Keratinocyte (primary cell): ENCODE measurements around the gene HSBP1L1. TPM values are rescaled to one million over a fixed set of nuclear protein-coding genes. Genes with fewer than 3 reads are reported as not detected.

ENCODE experiments used
- DNase-seq: peaks from one replicate; pipeline ENCODE4 v3.0.0-alpha.2; 2011; ENCODE audit warnings: low read depth, missing footprints, low spot score
- FAIRE-seq: peaks from 2 replicates; lab custom pipeline; 2011; peaks lifted over from hg19 to GRCh38; lab: Jason Lieb, UNC
- H2AFZ ChIP-seq: 2 replicates; pipeline ENCODE4 v1.6.0; 2012; ENCODE audit warnings: low read length, control low read depth, inconsistent platforms; ENCODE audit not compliant: control insufficient read depth
- H3K27ac ChIP-seq: 2 replicates; pipeline ENCODE4 v1.5.1; 2011; ENCODE audit warnings: low read length; ENCODE audit not compliant: control insufficient read depth, insufficient read depth
- H3K27me3 ChIP-seq: 3 replicates; pipeline ENCODE4 v1.6.0; 2011; ENCODE audit warnings: low read length; ENCODE audit not compliant: control insufficient read depth, insufficient read depth; ENCODE audit errors: extremely low read depth
- H3K36me3 ChIP-seq, 2 experiments: 2 replicates in 1 of 2; 3 replicates in 1 of 2; pipeline ENCODE4 v1.5.1; 2011; ENCODE audit warnings: low read length in 2 of 2, mild to moderate bottlenecking in 1 of 2; ENCODE audit not compliant: control insufficient read depth in 2 of 2, insufficient read depth in 2 of 2; ENCODE audit errors: extremely low read depth in 1 of 2
- H3K4me1 ChIP-seq: 3 replicates; pipeline ENCODE4 v1.5.1; 2011; ENCODE audit warnings: low read length; ENCODE audit not compliant: control insufficient read depth, insufficient read depth; ENCODE audit errors: extremely low read depth
- H3K4me2 ChIP-seq: 3 replicates; pipeline ENCODE4 v1.6.0; 2011; ENCODE audit warnings: low read depth, low read length; ENCODE audit not compliant: control insufficient read depth, insufficient read depth; ENCODE audit errors: extremely low read depth
- H3K4me3 ChIP-seq, 3 experiments: fragments of 200-600 bp in 1 of 3; sonication (generic) in 1 of 3; 2 replicates in 2 of 3; 3 replicates in 1 of 3; pipeline ENCODE4 v1.5.1; 2011 to 2016; ENCODE audit warnings: low read length in 3 of 3, mild to moderate bottlenecking in 3 of 3, control low read depth in 2 of 3, inconsistent platforms in 1 of 3, low read depth in 1 of 3, mixed read lengths in 1 of 3, mixed run types in 1 of 3, moderate library complexity in 1 of 3; ENCODE audit not compliant: control insufficient read depth in 2 of 3, insufficient read depth in 2 of 3; ENCODE audit errors: extremely low read depth in 1 of 3
- H3K79me2 ChIP-seq: 2 replicates; pipeline ENCODE4 v1.6.0; 2012; ENCODE audit warnings: low read length; ENCODE audit not compliant: control insufficient read depth, insufficient read depth
- H3K9ac ChIP-seq: 3 replicates; pipeline ENCODE4 v1.6.0; 2011; ENCODE audit warnings: low read length; ENCODE audit not compliant: control insufficient read depth, insufficient read depth; ENCODE audit errors: extremely low read depth
- H3K9me1 ChIP-seq: 3 replicates; pipeline ENCODE4 v1.6.0; 2011; ENCODE audit warnings: low read length; ENCODE audit not compliant: control insufficient read depth, insufficient read depth; ENCODE audit errors: extremely low read depth
- H3K9me3 ChIP-seq: 2 replicates; pipeline ENCODE4 v1.5.1; 2012; ENCODE audit warnings: low read depth, low read length; ENCODE audit not compliant: control insufficient read depth
- H4K20me1 ChIP-seq: 3 replicates; pipeline ENCODE4 v1.6.0; 2011; ENCODE audit warnings: low read length; ENCODE audit not compliant: control insufficient read depth, insufficient read depth; ENCODE audit errors: extremely low read depth
- CTCF ChIP-seq, 3 experiments: IDR thresholded peaks in 1 of 3; conservative IDR thresholded peaks in 1 of 3; optimal IDR thresholded peaks in 1 of 3; 2 replicates in 2 of 3; 3 replicates in 1 of 3; pipeline versions ENCODE3 to v1.5.1; 2011; ENCODE audit warnings: low read length in 3 of 3, mild to moderate bottlenecking in 3 of 3, moderate library complexity in 2 of 3, control low read depth in 1 of 3, inconsistent platforms in 1 of 3; ENCODE audit not compliant: insufficient read depth in 2 of 3; ENCODE audit errors: extremely low read depth in 1 of 3
- EZH2 ChIP-seq: IDR thresholded peaks from one replicate; pipeline ENCODE4 v1.6.1; 2012; ENCODE audit warnings: inconsistent platforms, mild to moderate bottlenecking, low read length, moderate library complexity
- dilution Hi-C: fragments of 300-500 bp; cut with MboI; formaldehyde crosslinking; loops from one replicate; pipeline ENCODE4 v1.7.0; 2020; ENCODE audit warnings: low sequenced_read_pairs; ENCODE audit not compliant: extremely low pct_ligation_motif_present
- polyA plus RNA-seq, 5 experiments: library from polyadenylated mRNA; depleted of rRNA in 3 of 5; stranded (reverse) in 3 of 5; stranded (forward) in 1 of 5; unstranded in 1 of 5; fragments of >200 nt; gene quantifications; 1 replicate in 1 of 5; 2 replicates in 3 of 5; 3 replicates in 1 of 5; pipeline versions ENCODE4 v1.2.1 to v1.2.3, GENCODE V29; 2011 to 2012; ENCODE audit warnings: missing spikeins in 2 of 5, low read depth in 1 of 5, low replicate concordance in 1 of 5

The HSBP1L1 gene
- polyA plus RNA-seq, 1 donor (not counting 4 experiments of a cell fraction or from before 2014, with no cell fraction given), result 49.6 TPM

- Histone ChIP-seq H3K9me3 (no peaks in the 10 kb centered on the region), H3K9ac (no peak overlapping the region), H4K20me1 (peaks cover 5% of the 10 kb centered on the region), H3K36me3 (peaks cover 19 to 20% of the 10 kb centered on the region in 2 experiments), H3K4me2 (no peak overlapping the region), H3K27me3 (no peaks in the 10 kb centered on the region), H2AFZ (no peak overlapping the region), H3K4me1 (peaks cover 11% of the 10 kb centered on the region), H3K9me1 (no peaks in the 10 kb centered on the region), H3K79me2 (peaks cover 86% of the 10 kb centered on the region), H3K27ac (no peak overlapping the region), H3K4me3 (no peak overlapping the region)
- dilution Hi-C loops, result no loop called here
- FAIRE-seq (no peak), DNase-seq (no peak)
- TF ChIP-seq EZH2 (no peak), CTCF (optimal IDR thresholded peaks at IDR 0.05 in 1 of 3, IDR thresholded peaks at IDR 0.05 in 1 of 3, conservative IDR thresholded peaks at IDR 0.05 in 1 of 3; ENCODE audit: extremely low read depth in 1 of 3, insufficient read depth in 2 of 3, low read length in 3 of 3) (no peak)
Observed at GRCh38 chr18:79942211-79942610, 22.2 kb upstream of the HSBP1L1 start.

GRCh38 chr18:79942786-79943607, 21.4 kb upstream of the HSBP1L1 start:
- Histone ChIP-seq H3K27ac (no peak overlapping the region), H3K4me1 (peaks cover 12% of the 10 kb centered on the region), H3K27me3 (no peaks in the 10 kb centered on the region), H3K9ac (no peak overlapping the region), H4K20me1 (peaks cover 8% of the 10 kb centered on the region), H3K9me3 (no peaks in the 10 kb centered on the region), H2AFZ (no peak overlapping the region), H3K9me1 (no peaks in the 10 kb centered on the region), H3K4me2 (no peak overlapping the region), H3K79me2 (peaks cover 83% of the 10 kb centered on the region), H3K4me3 (no peak overlapping the region), H3K36me3 (peaks cover 21 to 22% of the 10 kb centered on the region in 2 experiments)
- FAIRE-seq, result no peak
- no peak for DNase-seq
- no peak for TF ChIP-seq EZH2
- TF ChIP-seq CTCF (optimal IDR thresholded peaks at IDR 0.05 in 1 of 3, IDR thresholded peaks at IDR 0.05 in 1 of 3, conservative IDR thresholded peaks at IDR 0.05 in 1 of 3; ENCODE audit: extremely low read depth in 1 of 3, insufficient read depth in 2 of 3, low read length in 3 of 3), result no peak
- dilution Hi-C loops, result no loop called here
